HepG2 (cell line): ENCODE data around the gene OTOG. TPM values are rescaled to one million over a fixed set of nuclear protein-coding genes. Genes with fewer than 3 reads are reported as not detected.

Experiments
- ATAC-seq: fragments of 200-7000 bp; cut with Tn5 transposase; 3 replicates; pipeline ENCODE4 v1.9.1; 2020; ENCODE audit warnings: mild to moderate bottlenecking, moderate library complexity
- BruUV-seq: library from RNA; stranded (reverse); fragments of 400-500 nt; replicated peaks from 2 replicates; lab custom pipeline; 2021; lab: Mats Ljungman, UMichigan
- CTCF ChIA-PET: fragments of 300-600 bp; formaldehyde crosslinking; extraction: SDS; loops from one replicate; lab custom pipeline; 2021; ENCODE audit warnings: low total read pairs, inconsistent platforms, low intra/inter-chr PET ratio; lab: Yijun Ruan, JAX
- POLR2A ChIA-PET: fragments of 350-600 bp; sonication (Branson Sonifier 250); formaldehyde crosslinking; loops from one replicate; lab custom pipeline; 2020; ENCODE audit warnings: antibody characterized with exemption, inconsistent platforms; lab: Yijun Ruan, JAX
- DNase-seq: peaks from one replicate; pipeline ENCODE4 v3.0.0-alpha.2; 2015; ENCODE audit warnings: low spot score
- FAIRE-seq: peaks from 3 replicates; lab custom pipeline; 2011; peaks lifted over from hg19 to GRCh38; lab: Jason Lieb, UNC
- H2AFZ ChIP-seq: one replicate; pipeline ENCODE4 v1.6.1; 2011; ENCODE audit warnings: low read length, inconsistent platforms
- H3K27ac ChIP-seq: fragments of 300-600 bp; 3 replicates; pipeline ENCODE4 v1.8.0; 2011; ENCODE audit warnings: mixed run types, mild to moderate bottlenecking, mixed read lengths, low read length, inconsistent platforms; ENCODE audit not compliant: insufficient read depth; ENCODE audit errors: extremely low read length
- H3K27me3 ChIP-seq, 2 experiments: fragments of 200-600 bp in 1 of 2; 2 replicates in 1 of 2; 3 replicates in 1 of 2; pipeline versions ENCODE4 v1.6.0 to v1.8.0; 2011; ENCODE audit warnings: low read length in 2 of 2, mild to moderate bottlenecking in 2 of 2, moderate library complexity in 2 of 2, inconsistent platforms in 1 of 2; ENCODE audit not compliant: insufficient read depth in 2 of 2, control insufficient read depth in 1 of 2
- H3K36me3 ChIP-seq, 2 experiments: fragments of 200-600 bp in 1 of 2; replicated peaks in 1 of 2; 2 replicates in 1 of 2; 3 replicates in 1 of 2; pipeline versions ENCODE4 v1.5.1 to v1.8.0; 2011; ENCODE audit warnings: low read length in 2 of 2, inconsistent platforms in 1 of 2; ENCODE audit not compliant: insufficient read depth in 2 of 2, control insufficient read depth in 1 of 2
- H3K4me1 ChIP-seq: 2 replicates; pipeline ENCODE4 v1.5.1; 2012; ENCODE audit warnings: low read length, inconsistent platforms; ENCODE audit not compliant: insufficient read depth
- H3K4me2 ChIP-seq: 2 replicates; pipeline ENCODE4 v1.6.0; 2011; ENCODE audit warnings: low read depth, low read length, inconsistent platforms
- H3K4me3 ChIP-seq, 3 experiments: fragments of 200-600 bp in 1 of 3; sonication (generic), shearing (Covaris generic) in 1 of 3; replicated peaks in 1 of 3; 2 replicates each; pipeline ENCODE4 v1.5.1; 2011 to 2016; ENCODE audit warnings: low read length in 3 of 3, inconsistent platforms in 2 of 3, low read depth in 2 of 3, mild to moderate bottlenecking in 2 of 3, control low read depth in 1 of 3, mixed read lengths in 1 of 3; ENCODE audit not compliant: insufficient read depth in 1 of 3
- H3K79me2 ChIP-seq: one replicate; pipeline ENCODE4 v1.6.1; 2011; ENCODE audit warnings: low read length, inconsistent platforms; ENCODE audit not compliant: insufficient read depth
- H3K9ac ChIP-seq: 2 replicates; pipeline ENCODE4 v1.6.0; 2011; ENCODE audit warnings: mild to moderate bottlenecking, low read depth, low read length, inconsistent platforms; ENCODE audit not compliant: insufficient read depth
- H3K9me3 ChIP-seq: 2 replicates; pipeline ENCODE4 v1.5.1; 2012; ENCODE audit warnings: mild to moderate bottlenecking, low read length
- H4K20me1 ChIP-seq: 2 replicates; pipeline ENCODE4 v1.6.0; 2011; ENCODE audit warnings: inconsistent platforms, mild to moderate bottlenecking, low read length, moderate library complexity; ENCODE audit not compliant: insufficient read depth
- AHDC1 ChIP-seq: sonication (generic); formaldehyde crosslinking; IDR thresholded peaks from 2 replicates; pipeline ENCODE4 v1.5.1; 2020; ENCODE audit warnings: mild to moderate bottlenecking, missing genetic modification reagents, borderline replicate concordance
- ATRX ChIP-seq: sonication (generic); formaldehyde crosslinking; IDR thresholded peaks from 2 replicates; pipeline ENCODE4 v1.4.0; 2020; ENCODE audit warnings: missing genetic modification reagents, borderline replicate concordance
- CENPBD1 ChIP-seq: sonication (generic); formaldehyde crosslinking; IDR thresholded peaks from 2 replicates; pipeline ENCODE4 v1.8.0; 2022; ENCODE audit warnings: missing genetic modification reagents, low read depth, mild to moderate bottlenecking, borderline replicate concordance
- CREB1 ChIP-seq, 2 experiments: fragments of 450-650 bp in 1 of 2; IDR thresholded peaks; 2 replicates each; pipeline ENCODE4 v1.6.1; 2016 to 2017; ENCODE audit warnings: control low read depth in 1 of 2, mild to moderate bottlenecking in 1 of 2, missing compliant biosample characterization in 1 of 2, missing genetic modification characterization in 1 of 2
- HOXA3 ChIP-seq: sonication (generic); formaldehyde crosslinking; IDR thresholded peaks from 2 replicates; pipeline ENCODE4 v1.5.0; 2020; ENCODE audit warnings: missing genetic modification reagents
- HOXA9 ChIP-seq: sonication (generic); formaldehyde crosslinking; IDR thresholded peaks from 2 replicates; pipeline ENCODE4 v1.8.1; 2022; ENCODE audit warnings: missing genetic modification reagents, mild to moderate bottlenecking, moderate library complexity, borderline replicate concordance
- NFE2L2 ChIP-seq: fragments of 150-350 bp; IDR thresholded peaks from 2 replicates; pipeline ENCODE4 v1.6.1; 2014; ENCODE audit warnings: low read length
- NR2C2 ChIP-seq: sonication (generic); formaldehyde crosslinking; IDR thresholded peaks from 2 replicates; pipeline ENCODE4 v1.4.0; 2020; ENCODE audit warnings: missing genetic modification reagents, mild to moderate bottlenecking, moderate library complexity, borderline replicate concordance
- RARA ChIP-seq: IDR thresholded peaks from 2 replicates; pipeline ENCODE4 v1.6.1; 2016; ENCODE audit warnings: missing genetic modification reagents, missing compliant biosample characterization
- RXRA ChIP-seq: sonication (generic); formaldehyde crosslinking; IDR thresholded peaks from 2 replicates; pipeline ENCODE4 v1.5.1; 2020; ENCODE audit warnings: missing genetic modification reagents
- SALL1 ChIP-seq: sonication (generic); formaldehyde crosslinking; IDR thresholded peaks from 2 replicates; pipeline ENCODE4 v1.8.0; 2022; ENCODE audit warnings: mild to moderate bottlenecking, missing genetic modification reagents
- TBX2 ChIP-seq: sonication (generic); formaldehyde crosslinking; IDR thresholded peaks from 2 replicates; pipeline ENCODE4 v1.5.0; 2020; ENCODE audit warnings: missing genetic modification reagents, mild to moderate bottlenecking, borderline replicate concordance
- ZBTB21 ChIP-seq: sonication (generic); formaldehyde crosslinking; IDR thresholded peaks from 2 replicates; pipeline ENCODE4 v1.4.0; 2020; ENCODE audit warnings: missing genetic modification reagents
- ZBTB3 ChIP-seq: sonication (generic); formaldehyde crosslinking; IDR thresholded peaks from 2 replicates; pipeline ENCODE4 v1.4.0; 2020; ENCODE audit warnings: low read depth, mild to moderate bottlenecking, moderate library complexity, missing genetic modification reagents, borderline replicate concordance
- ZFAT ChIP-seq: sonication (generic); formaldehyde crosslinking; conservative IDR thresholded peaks from 2 replicates; pipeline ENCODE4 v1.8.1; 2023; ENCODE audit warnings: missing genetic modification reagents, inconsistent platforms
- ZKSCAN1 ChIP-seq: fragments of 150-350 bp; IDR thresholded peaks from 2 replicates; pipeline ENCODE4 v1.6.1; 2014; ENCODE audit warnings: low read length
- ZNF33B ChIP-seq: sonication (generic); formaldehyde crosslinking; IDR thresholded peaks from 2 replicates; pipeline ENCODE4 v1.5.1; 2020; ENCODE audit warnings: mild to moderate bottlenecking, missing genetic modification reagents
- ZNF350 ChIP-seq: sonication (generic); formaldehyde crosslinking; IDR thresholded peaks from 2 replicates; pipeline ENCODE4 v1.4.0; 2020; ENCODE audit warnings: mild to moderate bottlenecking, low read depth, missing genetic modification reagents, borderline replicate concordance
- ZNF780A ChIP-seq: sonication (generic); formaldehyde crosslinking; IDR thresholded peaks from 2 replicates; pipeline ENCODE4 v1.8.0; 2022; ENCODE audit warnings: mild to moderate bottlenecking, missing genetic modification reagents, moderate library complexity
- WGBS: methylation state at CpG from one replicate; pipeline ENCODE4 v1.1.6; 2017; ENCODE audit warnings: low lambda C conversion rate; 5-methylcytosine and 5-hydroxymethylcytosine counted together
- in situ Hi-C: cut with HindIII; loops from 2 replicates; pipeline ENCODE4 v1.10.0; 2017; ENCODE audit warnings: low pct_unique_long_range_greater_than_20kb; ENCODE audit not compliant: extremely low pct_ligation_motif_present
- intact Hi-C: fragments of 100-400 bp; cut with micrococcal nuclease; formaldehyde crosslinking; loops from one replicate; pipeline ENCODE4 v1.10.0; 2022; ENCODE audit not compliant: unreplicated experiment
- polyA plus RNA-seq, 8 experiments: library from polyadenylated mRNA; depleted of rRNA in 3 of 8; stranded (reverse) in 7 of 8; unstranded in 1 of 8; fragments of >200 nt; fragmentation: Illumina TruSeq in 4 of 8; extraction: Trizol in 4 of 8; gene quantifications; 2 replicates each; pipeline versions ENCODE4 v1.2.1 to v1.2.3, GENCODE V29; 2011 to 2016; ENCODE audit warnings: low read depth in 4 of 8, missing spikeins in 1 of 8, mixed read lengths in 1 of 8; ENCODE audit not compliant: insufficient read depth in 1 of 8
- total RNA-seq, 5 experiments: library from RNA; depleted of rRNA; stranded (reverse); fragments of >200 nt; fragmentation: Illumina TruSeq; extraction: Trizol; gene quantifications; 2 replicates each; pipeline ENCODE4 v1.2.3, GENCODE V29; 2016; ENCODE audit warnings: low read depth in 1 of 5

OTOG gene
- total and polyA plus RNA-seq, 2 of the 13 experiments (the other 11 are each of a cell fraction or from before 2014, with no cell fraction given): not detected

GRCh38 chr11:17683377-17684161, 136.5 kb downstream of the OTOG start:
- ChIA-PET POLR2A (no interaction called here), CTCF (no interaction called here)
- 15% methylated on average over 10 of the region's 12 CpGs for WGBS
- BruUV-seq: no TSS peak
- DNase-seq (peak; percentile 42), ATAC-seq (peak; percentile 93), FAIRE-seq (no peak)
- Histone ChIP-seq H3K9ac (no peak overlapping the region), H3K4me1 (peaks cover 10% of the 10 kb centered on the region; the same call in 1 of the 2 replicates), H4K20me1 (no peaks in the 10 kb centered on the region), H3K27ac (no peak overlapping the region), H3K4me2 (no peak overlapping the region), H2AFZ (no peak overlapping the region), H3K36me3 (no peaks in the 10 kb centered on the region), H3K4me3 (no peak overlapping the region), H3K27me3 (peaks cover 1 to 55% of the 10 kb centered on the region in 2 experiments; a peak in 2 of 5 replicates), H3K79me2 (no peaks in the 10 kb centered on the region), H3K9me3 (no peaks in the 10 kb centered on the region)
- in situ Hi-C loops: no loop called here
- intact Hi-C loops: no loop called here
- TF ChIP-seq ZFAT (CRISPR knock-in tag) (no peak), CENPBD1 (CRISPR knock-in tag) (no peak), RARA (CRISPR knock-in tag) (peak; percentile 17; the same call in 1 of the 2 replicates), ATRX (CRISPR knock-in tag) (no peak), NR2C2 (CRISPR knock-in tag) (no peak), CREB1 (IDR thresholded peaks at IDR 0.05) (0 out of 2 replicates have a peak, but pooled peaks have one; percentile 16), CREB1 (CRISPR knock-in tag; IDR thresholded peaks at IDR 0.05) (no peak), ZBTB3 (CRISPR knock-in tag) (no peak), SALL1 (CRISPR knock-in tag) (no peak; the same call in 1 of the 2 replicates), ZNF33B (CRISPR knock-in tag) (no peak), NFE2L2 (no peak), RXRA (CRISPR knock-in tag) (no peak), HOXA9 (no peak), HOXA3 (CRISPR knock-in tag) (peak; percentile 34; the same call in 1 of the 2 replicates), AHDC1 (CRISPR knock-in tag) (peak; percentile 23; the same call in 1 of the 2 replicates), ZBTB21 (peak; percentile 82), TBX2 (CRISPR knock-in tag) (no peak), ZNF780A (CRISPR knock-in tag) (no peak), ZKSCAN1 (no peak), ZNF350 (no peak)
